HG02571 (cell line): ENCODE data around the gene RBM19.

Experiments used
- ATAC-seq: cut with Tn5 transposase; IDR thresholded peaks from one replicate; pipeline ENCODE4 v1.9.1; 2021; ENCODE audit warnings: mild to moderate bottlenecking, moderate library complexity; ENCODE audit not compliant: unreplicated experiment

The RBM19 gene

GRCh38 chr12:113788020-113788856 is 177.9 kb downstream of the RBM19 start:
- no peak for ATAC-seq

DNA sequence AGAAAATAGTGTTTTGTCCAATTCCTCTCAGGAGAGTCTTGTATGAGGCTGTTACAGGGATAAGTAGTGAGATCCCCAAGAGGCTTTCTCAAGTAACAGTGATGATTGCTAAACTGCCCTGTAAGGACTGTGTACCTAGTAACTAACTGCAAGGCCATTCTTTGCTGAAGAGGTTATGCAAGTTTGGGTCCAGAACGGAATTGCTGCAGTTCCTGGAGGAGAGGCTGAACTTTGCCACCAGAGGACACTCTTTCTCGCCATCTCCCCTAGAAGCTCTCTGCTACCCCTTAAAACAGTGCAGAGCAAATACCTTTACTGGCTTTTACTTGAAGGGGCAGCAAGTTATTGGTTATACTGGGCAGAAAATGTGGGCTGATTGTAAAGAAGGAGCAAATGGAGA is 180.0 kb downstream of the RBM19 start:
- no peak for ATAC-seq

- no peak for ATAC-seq
Measured at GRCh38 chr12:113783811-113784210, 182.3 kb downstream of the RBM19 start.

DNA sequence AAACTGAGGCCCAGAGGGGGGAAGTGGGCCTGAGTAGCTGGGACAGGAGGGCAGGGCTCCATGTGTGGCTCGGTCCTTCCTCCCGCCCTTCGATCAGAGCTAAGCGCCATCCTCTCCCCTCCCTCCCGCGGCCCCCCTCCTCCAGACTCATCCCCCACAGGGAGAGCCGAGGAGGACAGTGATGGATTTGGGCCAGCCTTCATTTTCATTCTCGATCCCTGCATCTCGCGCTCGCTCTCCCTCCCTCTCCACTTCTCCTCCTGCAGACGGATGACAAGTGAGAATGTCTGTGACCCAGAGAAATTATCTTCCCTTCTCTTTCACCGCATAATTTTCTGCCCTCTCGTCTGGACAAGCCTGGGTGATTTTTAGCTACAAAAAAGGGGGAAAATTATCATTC is 183.3 kb downstream of the RBM19 start:
- no peak for ATAC-seq

DNA sequence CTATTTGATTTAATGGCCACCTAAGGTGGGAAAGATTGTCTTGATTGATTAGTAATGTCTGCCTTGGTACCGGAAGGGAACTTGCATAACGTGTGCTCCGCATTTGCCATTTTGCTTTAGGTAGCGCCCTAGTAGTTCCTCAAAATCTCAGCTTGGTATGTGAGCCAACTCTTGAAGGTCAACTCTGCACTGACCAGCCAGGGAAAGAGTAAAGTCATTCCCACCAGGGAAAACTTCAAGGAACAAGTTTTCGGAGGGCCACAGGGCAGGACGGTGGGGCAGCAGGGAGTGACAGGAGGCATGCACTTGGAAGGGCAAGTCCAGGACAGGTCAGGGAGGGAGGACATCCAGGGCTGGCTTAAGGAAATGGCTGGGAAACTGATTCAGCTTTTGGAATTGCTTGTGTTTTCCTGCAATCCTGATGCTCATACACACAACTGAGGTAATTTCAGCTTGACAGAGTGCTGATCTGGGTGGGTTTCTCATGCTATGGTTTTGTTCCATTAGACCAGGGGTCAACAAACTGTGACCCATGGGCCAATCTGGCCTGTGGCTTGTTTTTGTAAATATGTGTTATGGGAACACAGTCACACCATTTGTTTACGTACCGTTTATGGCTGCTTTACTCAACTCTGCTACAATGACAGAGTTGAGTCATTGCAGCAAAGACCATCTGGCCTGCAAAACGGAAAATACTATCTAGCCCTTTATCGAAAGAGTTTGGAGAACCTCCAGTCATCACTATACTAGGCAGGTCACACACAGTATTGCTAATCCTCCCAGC is 184.5 kb downstream of the RBM19 start:
- no peak for ATAC-seq

DNA sequence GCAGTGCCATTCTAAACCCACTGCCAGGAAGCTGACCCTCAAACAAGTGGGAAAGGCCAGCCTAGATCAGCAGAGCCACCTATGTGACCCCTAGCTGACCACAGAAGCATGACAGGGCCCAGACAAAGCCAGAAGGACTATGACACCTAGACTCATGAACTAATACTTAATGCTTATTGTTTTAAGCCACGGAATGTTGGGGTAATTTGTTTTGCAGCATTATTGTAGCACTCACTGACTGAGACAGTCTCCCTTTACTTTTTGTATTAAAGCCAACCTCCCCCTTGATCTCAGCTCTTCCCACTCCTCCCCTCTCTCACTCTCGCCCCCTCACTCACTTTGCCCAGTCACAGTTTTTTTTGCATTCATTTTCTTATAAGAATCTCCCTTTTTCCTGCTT is 186.4 kb downstream of the RBM19 start:
- ATAC-seq, result no peak

GRCh38 chr12:113778432-113779132 is 187.5 kb downstream of the RBM19 start:
- ATAC-seq, result no peak

DNA sequence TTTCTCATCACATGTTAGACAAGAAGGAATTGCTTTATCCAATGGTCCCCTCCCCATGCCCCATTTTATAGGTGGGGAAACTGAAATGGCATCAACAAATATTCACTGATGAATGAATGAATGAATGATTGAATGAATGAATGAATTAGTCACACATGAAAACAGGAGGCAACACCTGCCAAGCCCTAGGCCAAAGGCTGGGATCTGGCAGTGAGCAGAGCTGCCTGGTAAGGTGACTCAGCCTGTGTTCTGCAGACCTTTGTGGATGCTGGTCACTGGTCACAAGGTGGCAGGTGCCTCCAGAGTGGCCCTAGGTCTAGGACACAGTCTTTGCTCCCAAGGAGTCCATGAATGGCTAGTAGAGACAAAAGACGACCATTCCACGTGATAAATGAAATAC is 188.4 kb downstream of the RBM19 start:
- ATAC-seq, result no peak

DNA sequence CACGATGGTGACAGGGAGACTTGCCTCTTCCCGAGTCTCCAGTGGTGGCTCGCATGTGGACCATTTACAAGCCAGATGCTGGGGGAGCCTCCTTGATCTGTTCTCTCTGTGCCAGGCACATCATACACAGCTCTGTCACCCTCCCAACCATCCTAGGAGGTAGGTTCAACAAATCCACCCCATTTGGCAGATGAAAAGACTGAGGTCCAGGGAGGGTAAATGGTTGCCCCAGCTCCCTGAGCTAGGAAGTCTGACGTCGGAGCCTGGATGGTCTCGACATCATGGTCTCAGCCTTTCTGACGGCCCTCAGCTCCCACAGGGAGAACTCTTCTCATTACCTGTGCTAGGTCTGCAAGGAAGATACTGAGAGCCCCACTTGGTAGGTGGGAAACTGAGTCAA is 189.6 kb downstream of the RBM19 start:
- no peak for ATAC-seq

DNA sequence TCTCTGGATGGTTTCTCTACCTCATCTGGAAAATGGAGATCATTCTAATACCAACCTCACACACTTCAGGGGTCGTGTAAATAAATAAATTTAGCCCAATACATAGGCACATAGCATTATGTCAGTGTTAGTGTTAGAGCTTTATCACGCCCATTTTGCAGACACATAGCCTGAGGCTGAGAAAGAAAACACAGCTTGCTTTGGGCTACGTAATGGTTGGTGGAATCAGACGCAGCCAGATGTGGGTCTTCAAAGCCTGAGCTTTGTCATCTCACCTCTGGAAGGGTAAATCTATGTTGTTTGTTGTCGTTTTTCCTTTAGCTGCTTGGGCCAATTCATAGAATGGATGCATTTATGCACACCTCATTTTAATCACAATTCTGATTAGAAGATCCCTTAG is 191.6 kb downstream of the RBM19 start:
- ATAC-seq, result no peak

DNA sequence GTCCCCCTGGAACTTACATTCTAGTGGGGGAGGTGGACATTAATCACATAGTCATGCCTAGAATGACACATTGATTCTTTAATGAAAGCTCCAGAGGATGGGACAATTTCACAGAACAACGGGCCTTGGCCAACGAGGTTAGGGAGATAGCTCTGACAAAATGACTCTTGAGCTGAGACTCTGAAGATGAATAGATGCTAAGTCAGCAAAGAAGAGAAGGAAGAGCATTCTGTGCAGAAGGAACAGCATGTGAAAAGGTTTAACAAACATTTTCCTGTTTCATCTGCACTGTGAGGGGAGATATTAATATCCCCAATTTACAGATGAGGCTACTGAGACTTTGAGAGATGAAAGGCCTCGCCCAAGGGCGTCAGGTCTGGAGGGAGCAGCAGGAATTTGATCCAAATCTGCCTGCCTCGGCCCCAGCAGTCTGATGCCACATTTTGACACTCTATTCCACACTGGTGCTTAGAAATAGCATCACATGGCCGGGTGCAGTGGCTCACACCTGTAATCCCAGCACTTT is 193.6 kb downstream of the RBM19 start:
- no peak for ATAC-seq

GRCh38 chr12:113770389-113770865 is 195.7 kb downstream of the RBM19 start:
- no peak for ATAC-seq

DNA sequence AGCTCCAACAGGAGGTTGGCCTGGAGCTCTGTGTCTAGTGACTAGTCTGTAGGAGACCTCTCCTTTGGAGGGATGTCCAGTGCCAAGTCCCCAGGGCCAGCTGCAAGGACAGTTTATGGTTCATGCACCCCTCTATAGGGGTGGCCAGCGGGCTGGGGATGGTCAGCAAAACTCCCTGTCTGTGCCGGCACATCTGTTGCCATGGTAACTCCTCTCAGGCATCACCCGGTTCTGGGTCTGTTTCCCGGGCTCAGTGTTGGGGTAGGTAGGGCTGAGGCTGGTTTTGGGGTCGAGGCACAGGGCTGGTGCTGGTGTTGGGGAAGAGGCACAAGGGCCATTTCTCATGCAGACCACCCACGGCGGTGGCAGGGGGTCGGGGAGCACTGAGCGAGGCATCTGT is 196.8 kb downstream of the RBM19 start:
- ATAC-seq, result no peak

DNA sequence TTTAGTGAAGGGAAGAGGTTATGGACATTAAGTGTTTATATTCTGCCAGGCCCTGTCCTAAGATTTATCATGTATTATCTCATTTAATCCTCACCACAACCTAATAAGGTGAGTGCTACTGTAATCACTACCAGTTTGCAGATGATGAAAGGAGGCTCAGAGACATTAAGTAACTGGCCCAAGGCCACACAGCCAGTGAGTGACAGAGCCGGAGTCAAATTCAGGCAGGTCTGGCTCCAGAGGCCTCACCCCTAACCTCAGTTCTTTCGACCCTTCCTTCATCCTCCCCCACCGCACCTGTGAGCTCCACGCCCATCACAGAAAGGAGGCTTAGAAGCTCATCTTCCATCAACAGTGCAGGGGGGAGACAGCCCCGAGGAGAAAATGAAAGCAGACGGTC is 197.3 kb downstream of the RBM19 start:
- ATAC-seq, result no peak

- ATAC-seq, result no peak
Measured at GRCh38 chr12:113766879-113767878, 198.9 kb downstream of the RBM19 start.
